Measurements from ENCODE around the gene FBXW7.

Gene FBXW7

DNA sequence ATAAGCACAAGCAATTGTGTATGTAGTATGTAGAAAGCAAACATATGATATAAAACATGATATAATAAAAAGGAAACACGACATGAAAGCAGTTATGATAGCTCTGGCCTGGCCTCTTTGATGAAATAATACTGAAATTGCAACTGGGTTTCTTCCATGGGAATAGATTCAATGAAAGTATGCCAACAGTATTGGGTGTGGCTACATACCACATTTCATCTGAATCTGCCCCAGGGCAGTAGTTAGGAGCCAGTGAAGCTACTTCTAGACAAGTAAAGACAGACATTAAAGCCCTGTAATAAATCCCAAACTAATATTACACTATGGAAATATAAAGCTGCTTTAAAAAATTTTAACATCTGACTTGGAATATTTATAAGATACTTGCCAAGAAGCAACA is 207.3 kb downstream of the FBXW7 start:
- Histone ChIP-seq H4K20me1 (no peaks in the 10 kb centered on the region; a peak in 1 of 22 replicates), H3K27ac (no peak overlapping the region), H3K4me1 (peaks cover 0 to 14% (median 8%) of the 10 kb centered on the region in 10 experiments; a peak in 11 of 20 replicates), H3K9ac (no peak overlapping the region), H3K4me3 (no peak overlapping the region), H3K36me3 (peaks cover 88 to 100% (median 97%) of the 10 kb centered on the region in 11 experiments), H3K4me2 (no peak overlapping the region; a peak in 1 of 22 replicates), H3K9me3 (replicated peaks in 1 of 11) (no peaks in the 10 kb centered on the region), H3K27me3 (no peaks in the 10 kb centered on the region)
- TF ChIP-seq Cebpa-rat (IDR thresholded peaks at IDR 0.05), result no peak

DNA sequence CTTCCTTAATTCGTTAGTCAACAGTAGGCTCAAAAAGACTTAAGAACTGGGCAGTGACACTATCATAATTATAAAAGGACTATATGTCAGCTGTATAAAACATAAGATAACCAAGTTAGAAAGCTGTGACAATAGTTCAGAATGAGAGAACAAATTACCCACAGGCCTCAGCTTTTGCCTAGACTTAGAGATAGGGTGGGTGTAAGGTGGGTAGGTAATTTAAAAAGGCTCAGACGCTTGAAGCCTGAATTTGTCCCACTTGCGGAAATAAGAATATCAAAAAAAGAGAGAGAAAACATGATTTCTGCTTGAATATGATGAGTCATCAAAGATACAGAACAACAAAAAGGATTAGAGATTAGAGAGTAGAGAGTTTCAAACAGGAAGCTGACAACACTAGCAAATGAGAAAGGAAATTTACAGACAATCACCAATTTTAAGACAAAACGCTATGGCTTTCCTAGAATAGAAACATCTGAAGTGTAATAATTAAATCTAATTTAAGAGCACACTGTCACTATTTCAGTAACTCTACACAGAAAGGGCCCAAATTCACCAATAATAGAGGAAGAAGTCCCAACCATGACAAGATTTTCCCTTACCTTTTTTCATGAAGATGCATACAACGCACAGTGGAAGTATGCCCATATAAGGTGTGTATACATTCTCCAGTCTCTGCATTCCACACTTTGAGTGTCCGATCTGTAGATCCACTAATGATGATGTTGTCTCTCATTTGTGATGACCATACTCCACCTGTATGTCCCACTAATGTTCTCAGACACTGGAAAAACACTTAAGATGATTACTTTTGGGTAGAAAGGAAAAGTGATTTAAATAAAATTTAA is 208.1 kb downstream of the FBXW7 start:
- peak overlapping the region in 6 of 11 experiments; percentile 15 to 44 (median 30); a peak in 6 of 22 replicates for H3K4me2 ChIP-seq
- H3K9ac ChIP-seq, result no peak overlapping the region
- H3K27me3 ChIP-seq, result no peaks in the 10 kb centered on the region
- no peaks in the 10 kb centered on the region for H3K9me3 ChIP-seq (replicated peaks in 1 of 11)
- H3K4me3 ChIP-seq, result no peak overlapping the region
- peaks cover 92 to 100% (median 99%) of the 10 kb centered on the region in 11 experiments for H3K36me3 ChIP-seq
- no peak for TF ChIP-seq Cebpa-rat (IDR thresholded peaks at IDR 0.05)
- peaks cover 0 to 14% (median 8%) of the 10 kb centered on the region in 10 experiments; a peak in 11 of 20 replicates for H3K4me1 ChIP-seq
- H4K20me1 ChIP-seq, result no peaks in the 10 kb centered on the region
- peak overlapping the region in 2 of 11 experiments; percentile 6 to 13; a peak in 2 of 22 replicates for H3K27ac ChIP-seq

DNA sequence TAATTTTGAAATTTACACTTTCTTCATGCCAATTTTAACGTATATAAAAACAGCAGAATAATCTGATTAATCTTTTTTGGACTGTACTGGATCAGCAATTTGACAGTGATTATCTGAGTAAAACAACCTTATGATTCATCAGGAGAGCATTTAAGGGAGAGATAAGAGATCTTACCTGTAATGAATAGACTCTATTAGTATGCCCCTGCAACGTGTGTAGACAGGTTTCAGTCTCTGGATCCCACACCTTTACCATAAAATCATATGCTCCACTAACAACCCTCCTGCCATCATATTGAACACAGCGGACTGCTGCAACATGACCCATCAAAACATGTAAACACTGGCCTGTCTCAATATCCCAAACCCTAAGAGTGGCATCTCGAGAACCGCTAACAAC is 210.1 kb downstream of the FBXW7 start:
- no peaks in the 10 kb centered on the region for H3K27me3 ChIP-seq
- H3K4me1 ChIP-seq, result peaks cover 0 to 14% (median 8%) of the 10 kb centered on the region in 10 experiments; a peak in 11 of 20 replicates
- no peak overlapping the region for H3K9ac ChIP-seq
- H4K20me1 ChIP-seq, result no peaks in the 10 kb centered on the region
- H3K9me3 ChIP-seq (replicated peaks in 1 of 11), result no peaks in the 10 kb centered on the region
- no peak overlapping the region for H3K4me3 ChIP-seq
- peaks cover 91 to 100% (median 99%) of the 10 kb centered on the region in 11 experiments for H3K36me3 ChIP-seq
- no peak for TF ChIP-seq Cebpa-rat (IDR thresholded peaks at IDR 0.05)
- H3K27ac ChIP-seq, result no peak overlapping the region
- H3K4me2 ChIP-seq, result no peak overlapping the region

DNA sequence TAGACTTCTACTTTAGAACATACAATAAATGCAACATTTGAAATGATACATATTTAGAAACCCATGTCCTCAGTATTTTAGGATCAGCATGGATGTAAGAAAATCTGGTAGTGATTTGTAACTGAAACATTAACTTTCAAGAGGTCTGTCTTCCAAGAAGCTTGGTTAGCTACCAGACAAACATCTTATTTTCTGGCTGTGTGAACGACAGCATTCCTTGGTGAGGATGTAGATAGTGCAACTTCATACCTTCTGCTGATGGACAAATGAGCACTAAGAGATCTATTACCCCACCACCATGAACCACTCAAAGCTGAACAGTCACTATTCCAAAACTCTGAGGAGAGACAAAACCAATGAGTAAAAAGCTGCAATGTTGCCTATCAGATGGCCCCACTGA is 212.7 kb downstream of the FBXW7 start:
- Histone ChIP-seq H4K20me1 (no peaks in the 10 kb centered on the region), H3K36me3 (peaks cover 76 to 92% (median 82%) of the 10 kb centered on the region in 11 experiments), H3K9ac (no peak overlapping the region), H3K4me2 (no peak overlapping the region), H3K4me1 (peaks cover 0 to 9% (median 7%) of the 10 kb centered on the region in 10 experiments; a peak in 11 of 20 replicates), H3K9me3 (replicated peaks in 1 of 11) (no peaks in the 10 kb centered on the region), H3K27me3 (no peaks in the 10 kb centered on the region), H3K27ac (no peak overlapping the region), H3K4me3 (no peak overlapping the region)
- TF ChIP-seq Cebpa-rat (IDR thresholded peaks at IDR 0.05), result no peak

DNA sequence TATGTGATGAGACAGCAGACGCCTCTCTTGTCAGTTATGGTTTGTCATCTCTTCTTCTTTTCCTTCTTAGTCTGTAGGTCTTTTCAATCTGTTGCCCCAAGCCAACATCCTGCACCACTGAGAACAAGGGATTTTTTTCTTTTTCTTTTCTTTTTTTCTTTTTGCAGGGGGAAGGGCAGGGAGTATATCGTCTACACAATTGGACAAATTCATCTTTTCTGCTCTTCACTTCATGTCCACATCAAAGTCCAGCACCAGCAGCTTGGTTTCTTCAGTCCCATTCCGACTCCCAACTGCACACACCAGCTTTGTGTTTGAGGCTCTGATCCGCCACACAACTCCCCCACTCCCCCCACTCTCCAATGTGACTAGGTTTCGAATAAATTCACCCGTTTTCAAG is 213.2 kb downstream of the FBXW7 start:
- TF ChIP-seq Cebpa-rat (IDR thresholded peaks at IDR 0.05), result no peak

DNA sequence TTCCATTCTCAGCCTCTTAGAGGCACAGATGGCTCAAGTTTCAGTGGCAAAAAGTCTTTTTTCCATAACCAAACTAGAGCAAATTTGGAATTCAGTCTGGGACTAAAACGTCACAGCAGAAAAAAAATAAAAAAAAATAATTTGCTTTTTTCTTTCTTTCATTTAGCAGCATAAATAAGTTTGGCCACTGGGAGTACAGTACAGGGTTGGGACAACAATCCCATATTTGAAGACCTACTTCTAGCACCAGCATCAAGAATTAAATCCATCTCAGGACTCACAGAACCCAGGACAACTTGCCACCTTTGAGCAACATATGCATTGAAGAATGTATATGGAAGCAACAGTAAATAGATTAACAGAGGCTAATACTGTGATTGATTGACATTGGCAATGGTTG is 214.0 kb downstream of the FBXW7 start:
- Histone ChIP-seq H3K27me3 (no peaks in the 10 kb centered on the region), H3K36me3 (peaks cover 63 to 79% (median 71%) of the 10 kb centered on the region in 11 experiments), H3K9me3 (replicated peaks in 1 of 11) (no peaks in the 10 kb centered on the region), H3K27ac (no peak overlapping the region), H4K20me1 (no peaks in the 10 kb centered on the region), H3K9ac (no peak overlapping the region), H3K4me1 (peaks cover 0 to 9% (median 5%) of the 10 kb centered on the region in 10 experiments; a peak in 8 of 20 replicates), H3K4me2 (no peak overlapping the region), H3K4me3 (no peak overlapping the region)
- TF ChIP-seq Cebpa-rat (IDR thresholded peaks at IDR 0.05), result no peak

More for the DNA sequence above, 213.2 kb downstream of the FBXW7 start:
- Histone ChIP-seq H3K36me3 (peaks cover 71 to 86% (median 78%) of the 10 kb centered on the region in 11 experiments), H3K4me2 (no peak overlapping the region), H4K20me1 (no peaks in the 10 kb centered on the region), H3K9ac (no peak overlapping the region), H3K4me1 (peaks cover 0 to 3% (median 2%) of the 10 kb centered on the region in 10 experiments; a peak in 11 of 20 replicates), H3K9me3 (replicated peaks in 1 of 11) (no peaks in the 10 kb centered on the region), H3K4me3 (no peak overlapping the region), H3K27ac (no peak overlapping the region), H3K27me3 (no peaks in the 10 kb centered on the region)

DNA sequence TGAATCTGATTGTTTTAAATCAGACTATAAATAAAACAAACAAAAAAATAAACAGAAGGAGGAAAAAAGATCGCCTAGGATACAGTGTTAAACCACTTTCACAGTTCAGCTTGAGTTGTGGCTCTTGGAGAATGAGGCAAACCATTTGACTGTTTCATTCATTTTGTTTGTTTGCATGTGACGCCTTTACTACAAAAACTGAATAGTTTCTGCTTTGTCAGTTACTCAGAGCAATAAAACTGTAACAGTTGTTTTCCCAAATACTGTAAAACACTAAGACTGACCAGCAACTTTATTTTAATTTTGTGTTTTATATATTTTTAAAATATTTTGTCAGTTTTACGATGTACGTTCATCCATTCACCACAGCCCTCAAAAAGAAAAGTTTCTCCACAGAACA is 214.5 kb downstream of the FBXW7 start:
- no peak for TF ChIP-seq Cebpa-rat (IDR thresholded peaks at IDR 0.05)
- Histone ChIP-seq H3K4me2 (no peak overlapping the region), H4K20me1 (no peaks in the 10 kb centered on the region), H3K4me3 (no peak overlapping the region), H3K4me1 (peaks cover 0 to 12% (median 6%) of the 10 kb centered on the region in 10 experiments; a peak in 8 of 20 replicates), H3K27ac (no peak overlapping the region), H3K9ac (no peak overlapping the region), H3K27me3 (no peaks in the 10 kb centered on the region), H3K36me3 (peaks cover 58 to 74% (median 68%) of the 10 kb centered on the region in 11 experiments), H3K9me3 (replicated peaks in 1 of 11) (no peaks in the 10 kb centered on the region)

DNA sequence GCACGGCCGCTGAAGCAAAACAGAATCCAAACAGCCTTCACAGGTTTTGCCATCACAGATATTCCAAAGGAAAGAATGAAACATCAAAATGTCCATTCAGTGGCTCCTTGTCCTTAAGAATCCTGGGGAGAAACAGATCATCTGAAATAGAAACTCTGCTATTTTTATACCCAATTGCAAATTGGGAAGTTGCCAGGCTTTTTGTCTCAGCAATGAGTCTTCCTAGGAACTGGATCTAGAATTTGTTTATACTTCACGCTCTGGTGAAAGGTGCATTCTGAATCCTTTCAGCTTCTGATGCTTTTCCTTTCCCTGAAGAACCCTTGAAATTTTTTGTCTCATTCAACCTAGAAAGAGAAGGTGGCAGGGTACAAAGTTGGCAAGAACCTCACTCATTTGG is 218.9 kb downstream of the FBXW7 start:
- Histone ChIP-seq H3K27me3 (no peaks in the 10 kb centered on the region), H3K9me3 (replicated peaks in 1 of 11) (peaks cover 0 to 15% (median 5%) of the 10 kb centered on the region in 11 experiments; a peak in 9 of 22 replicates), H3K4me1 (peaks cover 0 to 12% (median 6%) of the 10 kb centered on the region in 10 experiments; a peak in 8 of 20 replicates), H3K36me3 (peaks cover 14 to 30% (median 24%) of the 10 kb centered on the region in 11 experiments), H3K9ac (no peak overlapping the region), H3K27ac (no peak overlapping the region), H3K4me2 (peak overlapping the region in 2 of 11 experiments; percentile 16 to 35; a peak in 2 of 22 replicates), H4K20me1 (no peaks in the 10 kb centered on the region), H3K4me3 (no peak overlapping the region)
- no peak for TF ChIP-seq Cebpa-rat (IDR thresholded peaks at IDR 0.05)

DNA sequence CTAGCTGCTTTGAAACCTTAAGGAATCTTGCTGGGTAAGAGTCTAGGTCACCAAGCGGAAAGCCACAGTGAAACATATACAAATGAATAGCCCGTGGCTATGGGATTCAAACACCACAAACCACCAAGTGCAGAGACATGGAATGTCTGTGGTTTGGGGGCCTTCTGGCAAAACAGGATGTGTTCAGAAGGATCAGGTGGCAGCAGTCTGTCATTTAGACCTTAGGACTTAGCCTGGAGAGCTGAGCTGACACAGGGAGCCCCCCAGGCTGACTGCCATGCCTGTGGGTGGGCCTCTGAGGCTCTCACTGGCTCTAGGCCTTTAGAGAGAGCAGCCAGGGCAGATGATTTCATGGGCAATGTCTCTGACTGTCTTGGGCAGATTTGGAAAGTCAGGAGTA is 225.6 kb downstream of the FBXW7 start:
- peaks cover 0 to 11% (median 0%) of the 10 kb centered on the region in 11 experiments; a peak in 1 of 22 replicates for H3K27me3 ChIP-seq
- TF ChIP-seq Cebpa-rat (IDR thresholded peaks at IDR 0.05), result no peak
- peaks cover 8 to 22% (median 16%) of the 10 kb centered on the region in 10 experiments for H3K4me1 ChIP-seq
- no peak overlapping the region for H3K9ac ChIP-seq
- no peak overlapping the region for H3K4me3 ChIP-seq
- no peaks in the 10 kb centered on the region for H3K36me3 ChIP-seq
- H3K9me3 ChIP-seq (replicated peaks in 1 of 11), result peaks cover 0 to 15% (median 5%) of the 10 kb centered on the region in 11 experiments; a peak in 9 of 22 replicates
- H3K4me2 ChIP-seq, result peak overlapping the region; percentile 40 to 60 (median 55)
- no peaks in the 10 kb centered on the region for H4K20me1 ChIP-seq
- H3K27ac ChIP-seq, result no peak overlapping the region
